HG03457 (cell line): ENCODE data around the gene CES1.
"Not testable (repeated sequence)": the region's sequence is repeated elsewhere in the genome, so short reads cannot be mapped to it uniquely, and the experiment has no call there.

Experiments used
- ATAC-seq: cut with Tn5 transposase; IDR thresholded peaks from one replicate; pipeline ENCODE4 v1.9.1; 2021; ENCODE audit warnings: moderate number of reproducible peaks; ENCODE audit not compliant: unreplicated experiment

Gene CES1

DNA sequence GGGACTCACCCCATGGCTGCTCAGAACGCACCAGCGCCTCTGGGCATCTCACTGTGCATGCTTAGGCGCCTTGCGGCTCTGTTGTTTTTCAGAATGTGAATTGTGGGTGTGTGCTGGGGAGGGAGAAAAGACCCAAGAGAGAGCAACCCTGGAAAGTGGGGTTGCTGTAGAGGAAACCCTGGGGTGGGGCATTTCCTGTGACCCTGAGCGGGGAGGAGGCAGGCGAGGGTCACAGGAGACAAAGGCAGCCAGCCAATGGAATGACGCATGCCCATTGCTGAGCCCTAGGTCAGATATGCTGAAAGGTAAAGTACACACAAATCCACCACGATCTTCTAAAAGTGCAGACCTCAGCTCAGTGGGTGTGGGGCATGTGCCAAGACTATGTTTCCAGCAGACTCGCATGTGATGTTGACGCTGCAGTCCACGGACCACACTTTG, 39.9 kb downstream of the CES1 start:
- ATAC-seq = not testable (repeated sequence)

DNA sequence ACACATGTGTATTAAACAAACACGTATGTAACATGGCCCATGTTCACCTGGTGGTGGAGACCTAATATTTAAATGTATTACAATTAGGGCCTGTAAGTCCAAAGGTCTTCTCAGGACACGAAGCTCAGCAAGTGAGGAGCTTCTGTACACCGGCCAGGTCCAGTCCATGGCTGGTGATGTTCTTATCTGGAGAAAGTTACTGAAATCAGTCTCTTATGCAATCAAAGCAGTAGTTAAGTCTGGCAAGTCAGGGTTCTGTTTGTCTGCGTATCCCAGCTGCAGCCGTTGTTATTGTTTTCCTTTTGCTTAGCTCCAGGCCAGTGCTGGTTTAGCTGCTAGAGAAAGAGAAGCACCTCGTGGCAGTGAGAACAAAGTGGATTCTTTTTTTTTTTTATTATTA, 41.4 kb downstream of the CES1 start:
- not testable (repeated sequence) for ATAC-seq

DNA sequence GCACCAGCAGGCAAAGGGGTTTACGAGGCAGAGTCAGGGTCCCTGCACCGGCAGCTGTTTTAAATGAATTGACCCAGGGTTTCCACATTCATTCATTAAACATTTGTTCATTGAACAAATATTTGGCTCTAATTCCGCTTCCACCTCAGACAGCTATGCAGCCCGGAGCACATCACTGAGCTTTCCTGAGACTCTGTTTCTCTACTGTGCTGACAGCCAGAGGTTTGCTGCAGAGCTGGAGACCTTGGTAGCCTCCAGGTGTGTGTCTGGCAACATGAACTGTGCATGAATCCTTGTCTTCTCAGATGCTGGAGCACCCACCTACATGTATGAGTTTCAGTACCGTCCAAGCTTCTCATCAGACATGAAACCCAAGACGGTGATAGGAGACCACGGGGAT, 42.7 kb downstream of the CES1 start:
- ATAC-seq = not testable (repeated sequence)

DNA sequence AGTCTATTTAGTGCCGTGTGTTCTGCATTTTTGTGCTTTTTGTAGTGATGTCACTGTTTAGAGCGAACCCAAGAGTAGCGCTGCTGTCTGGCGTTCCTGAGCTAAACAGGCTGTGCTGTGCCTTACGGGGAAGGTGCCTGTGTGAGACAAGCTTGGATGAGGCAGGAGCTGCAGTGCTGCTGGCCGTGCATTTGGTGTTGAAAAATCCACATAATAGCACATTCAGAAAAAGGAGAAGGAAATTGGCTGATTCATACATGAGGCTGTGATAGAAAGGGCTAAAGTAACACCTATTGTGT, 50.2 kb downstream of the CES1 start:
- not testable (repeated sequence) for ATAC-seq

DNA sequence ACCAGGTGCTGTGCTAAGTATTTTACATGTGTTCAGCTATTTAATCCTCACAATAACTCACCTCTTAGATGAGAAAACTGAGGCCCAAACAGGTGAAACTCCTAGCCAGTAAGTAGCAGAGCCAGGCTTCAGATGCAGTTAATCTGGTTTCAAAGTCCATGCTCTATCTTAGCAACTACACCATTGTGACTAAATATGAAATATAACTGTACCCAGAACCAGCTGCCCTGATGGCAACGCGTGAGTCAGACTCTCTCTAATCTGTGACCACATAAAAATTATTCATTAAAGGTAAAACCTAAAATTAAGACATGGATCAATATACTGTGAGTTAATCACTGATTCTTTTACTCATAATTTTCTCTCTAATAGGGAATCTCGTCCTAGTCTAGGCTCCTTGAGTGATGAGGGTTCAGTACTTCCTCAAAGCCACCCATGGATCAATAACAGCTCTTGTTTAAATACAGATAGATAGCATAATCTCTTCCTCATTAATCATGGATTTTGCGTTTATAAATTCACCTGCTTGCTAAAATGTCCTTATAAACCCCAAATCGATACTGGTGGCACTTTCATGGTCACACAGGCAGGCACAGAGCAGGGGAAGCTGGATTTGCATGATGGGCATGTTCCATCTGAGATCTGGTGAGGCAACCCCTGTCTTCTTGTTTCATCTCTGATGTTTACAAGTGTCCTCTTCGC, 50.7 kb downstream of the CES1 start:
- ATAC-seq = not testable (repeated sequence)

DNA sequence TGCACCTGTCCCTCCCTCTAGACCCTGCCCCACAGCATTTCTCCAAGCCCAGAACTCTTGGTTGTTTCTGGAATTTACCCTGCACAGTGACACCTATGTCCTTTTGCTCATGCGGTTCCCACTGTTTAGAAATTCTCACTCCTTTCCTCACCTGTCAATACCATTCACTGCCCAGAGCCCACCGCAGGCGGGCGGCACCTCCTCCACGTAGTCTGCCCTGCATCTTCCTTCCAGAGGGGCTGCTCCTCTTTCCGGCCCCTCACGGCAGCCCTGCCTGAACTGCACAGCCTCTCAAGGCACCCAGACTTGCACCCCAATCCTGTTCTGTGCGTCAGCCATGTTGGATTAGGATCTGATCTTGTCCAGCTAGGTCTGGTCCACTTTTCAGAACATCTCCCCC, 51.4 kb downstream of the CES1 start:
- ATAC-seq = not testable (repeated sequence)

DNA sequence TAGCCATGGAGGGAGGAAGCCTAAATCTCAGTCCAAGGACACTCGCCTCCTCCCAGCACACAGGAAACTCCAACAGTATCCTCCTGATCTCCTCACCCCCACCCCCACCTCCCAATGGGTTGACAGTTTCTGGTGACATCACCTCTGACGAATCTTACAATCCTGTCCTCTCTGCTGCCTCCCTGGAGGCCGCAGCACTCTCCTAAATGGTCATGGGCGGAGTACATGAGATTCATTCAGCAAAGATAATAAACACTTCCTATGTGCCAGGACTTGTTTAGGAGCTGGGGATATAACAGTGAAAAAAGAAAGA, 52.8 kb downstream of the CES1 start:
- not testable (repeated sequence) for ATAC-seq

DNA sequence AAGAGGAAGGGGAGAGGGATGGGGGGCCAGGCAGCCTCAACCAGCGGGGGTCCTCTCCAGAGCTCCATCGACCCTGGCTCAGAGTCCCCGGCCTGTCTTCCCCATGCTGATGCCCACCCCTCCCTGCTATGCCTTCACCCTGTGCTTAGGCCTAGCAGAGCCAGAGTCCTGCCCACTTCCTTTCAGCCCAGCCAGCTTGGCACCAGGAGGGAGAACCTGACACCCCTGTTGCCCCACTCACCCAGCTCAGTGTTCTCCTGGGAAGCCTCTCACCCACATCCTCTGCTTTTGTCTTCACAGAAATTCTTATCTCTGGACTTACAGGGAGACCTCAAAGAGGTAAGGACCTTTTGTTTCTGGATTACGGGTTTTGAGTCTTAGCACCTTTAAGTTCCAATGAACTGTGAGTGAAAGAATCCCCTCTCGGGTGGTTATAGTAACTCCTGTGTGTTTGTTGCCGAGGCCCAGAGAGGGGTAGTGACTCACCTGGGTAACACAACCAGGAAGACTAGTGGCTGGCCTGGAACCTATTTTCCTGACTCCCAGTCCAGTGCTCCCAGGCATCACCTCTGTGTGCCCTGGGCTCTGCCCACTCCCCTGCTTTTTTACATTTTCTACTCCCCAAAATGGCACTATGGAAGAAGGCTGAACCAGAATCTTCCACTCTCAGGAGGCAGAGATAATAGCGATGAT, 53.3 kb downstream of the CES1 start:
- ATAC-seq = no peak

DNA sequence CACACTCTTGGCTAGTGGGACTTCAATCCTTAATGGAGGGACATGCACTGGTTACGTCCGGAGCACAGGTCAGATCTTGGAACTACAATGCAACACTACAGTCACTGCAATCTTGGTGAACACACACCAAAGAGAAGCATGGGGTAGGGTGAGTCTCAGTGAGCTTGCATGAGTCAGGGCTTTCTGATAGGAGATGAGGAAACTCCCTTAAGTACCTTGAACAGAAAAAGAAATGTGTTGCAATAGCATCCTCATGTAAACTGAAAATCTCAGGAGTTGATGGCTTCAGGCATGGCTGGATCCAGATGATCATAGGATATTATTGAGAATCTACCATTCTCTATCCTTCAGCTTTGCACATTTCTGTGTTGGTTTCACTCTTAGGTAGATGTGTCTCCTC, 54.1 kb downstream of the CES1 start:
- no peak for ATAC-seq

DNA sequence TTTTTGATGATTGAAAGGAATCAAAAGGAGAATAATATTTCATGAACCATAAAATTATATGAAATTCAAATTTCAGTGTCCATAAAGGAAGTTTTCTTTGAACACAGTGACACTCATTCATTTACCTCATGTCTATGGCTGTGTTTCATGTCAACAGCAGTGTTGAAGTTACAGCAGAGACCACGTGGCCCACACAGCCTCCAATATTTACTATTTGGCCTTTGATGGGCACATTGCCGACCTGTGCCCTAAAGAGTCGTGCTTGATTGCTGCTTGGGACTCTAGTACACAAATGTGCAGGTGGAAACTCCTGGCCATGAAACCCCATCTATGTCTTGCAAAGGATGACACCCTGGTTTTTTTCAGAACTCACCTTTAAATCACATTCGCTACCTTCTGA, 57.0 kb downstream of the CES1 start:
- ATAC-seq = no peak

DNA sequence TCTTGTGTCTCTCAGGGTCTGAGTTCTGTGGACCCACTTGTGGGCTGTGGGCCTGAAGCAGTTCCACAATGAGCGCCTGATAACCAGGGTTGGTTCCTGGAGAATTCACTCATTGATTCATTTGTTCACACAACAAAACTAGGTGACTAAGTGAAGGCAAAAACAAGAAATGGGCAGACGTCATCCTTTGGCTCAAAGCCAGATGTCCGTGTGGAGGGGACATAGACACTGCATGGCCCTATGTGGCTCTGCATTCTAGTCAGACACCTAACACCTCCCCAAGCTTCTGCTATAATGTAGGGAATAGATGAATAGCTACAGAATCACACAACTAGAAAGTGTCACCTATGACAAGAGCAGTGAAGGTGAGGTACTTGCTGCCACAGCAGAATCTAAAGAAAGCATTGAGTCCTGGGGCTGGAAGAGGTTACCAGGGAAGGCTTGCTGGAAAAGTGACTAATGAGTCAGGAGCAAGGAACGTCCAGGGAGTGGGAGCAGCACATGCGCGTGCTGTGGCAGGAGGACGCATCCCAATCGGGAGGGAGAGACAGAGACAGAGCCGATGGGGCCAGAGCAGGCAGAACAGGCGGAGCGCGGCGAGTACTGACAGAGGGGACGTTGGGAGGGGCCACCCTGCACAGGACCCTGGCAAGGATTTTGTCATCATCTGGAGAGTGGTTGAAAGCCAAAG, 58.9 kb downstream of the CES1 start:
- no peak for ATAC-seq

DNA sequence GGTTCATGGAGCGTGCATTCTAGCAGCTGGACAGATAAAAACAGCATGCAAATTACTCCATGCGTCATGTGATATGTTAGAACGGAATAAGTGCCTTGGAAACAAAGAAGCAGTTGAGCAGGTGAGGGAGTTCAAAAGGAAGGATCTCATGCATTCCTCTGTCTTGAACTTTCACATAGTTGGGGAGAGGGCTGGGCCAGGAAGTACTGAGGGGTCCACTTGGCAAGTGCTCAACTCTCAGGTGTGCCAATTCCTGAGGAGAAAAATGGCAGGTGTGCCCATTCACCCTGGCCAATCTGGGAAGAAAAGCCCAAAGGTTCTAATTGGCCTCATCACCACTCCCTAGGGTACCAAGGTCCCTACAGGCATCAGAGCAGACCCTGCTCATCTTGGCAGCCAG, 67.7 kb downstream of the CES1 start:
- ATAC-seq = no peak

DNA sequence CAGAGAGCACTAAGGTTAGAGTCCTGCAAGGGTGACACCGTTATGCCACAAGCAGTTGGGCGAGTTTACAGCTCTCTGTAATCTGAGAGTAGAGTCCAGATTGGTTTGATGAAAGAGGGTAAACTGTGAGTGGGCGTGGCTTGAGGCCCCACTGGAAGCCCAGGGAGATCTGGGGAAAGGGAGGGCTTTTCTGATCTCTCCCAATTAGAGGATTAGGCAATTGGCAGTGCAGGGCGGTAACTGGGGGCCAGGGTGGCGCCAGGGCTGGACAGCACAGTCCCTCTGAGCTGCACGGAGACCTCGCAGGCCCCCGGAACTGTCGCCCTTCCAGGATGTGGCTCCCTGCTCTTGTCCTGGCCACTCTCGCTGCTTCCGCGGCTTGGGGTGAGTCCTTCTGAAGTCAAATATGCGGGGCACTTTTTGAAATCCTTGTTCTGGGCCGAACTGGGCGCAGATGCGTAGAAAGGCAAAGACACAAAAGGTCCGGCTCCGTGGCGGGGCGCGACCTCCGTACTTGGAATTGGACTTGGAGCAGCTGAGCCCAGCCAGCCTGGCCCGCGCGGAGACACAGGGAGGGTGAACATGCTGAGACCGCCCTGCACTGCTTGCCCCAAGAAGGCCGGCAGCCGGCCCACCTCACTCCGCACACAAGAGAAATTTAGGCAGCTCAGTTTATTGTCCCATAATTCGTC, 72.4 kb downstream of the CES1 start:
- no peak for ATAC-seq

DNA sequence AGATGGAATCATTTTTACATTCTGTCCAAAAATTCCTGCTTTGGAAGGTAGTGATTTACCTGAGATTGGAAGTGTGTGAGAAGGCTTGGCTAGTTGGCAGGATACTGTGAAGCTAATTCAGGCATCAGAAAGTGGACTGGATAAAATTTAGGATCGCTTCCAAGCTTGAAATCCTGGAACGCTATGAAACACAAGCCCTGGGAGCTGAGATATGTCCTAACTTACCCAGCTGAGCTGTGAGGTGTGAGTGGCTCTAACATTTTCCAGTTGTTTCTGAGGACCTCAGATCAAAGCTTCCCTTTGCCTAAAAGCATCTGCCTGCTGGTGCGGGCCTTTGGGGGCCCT, 73.0 kb downstream of the CES1 start:
- not testable (repeated sequence) for ATAC-seq

DNA sequence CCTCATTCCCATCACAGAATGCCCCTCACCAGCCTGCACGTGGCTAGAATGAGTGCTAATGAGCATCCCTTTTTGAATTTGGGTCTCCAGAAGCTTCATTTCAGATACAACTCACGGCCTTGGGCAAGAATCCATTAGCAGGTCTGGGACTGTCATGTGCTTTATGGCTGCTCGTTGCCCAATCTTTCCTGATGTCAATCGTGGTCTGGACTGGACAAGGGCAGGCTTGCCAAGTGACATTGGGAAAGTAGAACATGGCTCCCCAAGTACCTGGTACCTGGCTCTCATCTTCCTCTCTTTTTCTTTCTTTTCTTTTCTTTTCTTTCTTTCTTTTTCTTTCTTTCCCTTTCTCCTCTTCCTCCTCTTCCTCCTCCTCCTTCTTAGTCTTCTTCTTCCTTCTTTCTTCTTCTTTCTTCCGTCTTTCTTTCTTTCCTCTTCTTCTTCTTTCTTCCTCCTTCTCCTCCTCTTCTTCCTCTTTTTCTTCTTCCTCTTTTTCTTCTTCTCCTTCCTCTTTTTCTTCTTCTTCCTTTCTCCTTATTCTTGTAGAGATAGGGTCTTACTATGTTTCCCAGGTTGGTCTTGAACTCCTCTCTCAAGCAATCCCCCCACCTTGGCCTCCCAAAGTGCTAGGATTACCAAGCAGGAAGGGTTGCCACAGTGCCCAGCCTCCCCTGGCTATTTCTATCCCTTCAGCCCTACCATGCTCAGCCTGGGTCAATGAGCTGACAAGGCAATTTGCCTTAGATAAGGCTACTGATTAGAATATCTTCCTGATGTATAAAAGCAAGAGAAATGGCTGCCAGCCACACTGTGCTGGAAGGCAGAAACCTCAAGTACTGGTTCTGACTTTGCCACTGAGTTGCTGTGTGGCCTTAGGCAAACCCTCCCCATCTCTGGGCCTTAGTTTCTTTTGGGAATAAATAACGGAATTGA, 75.0 kb downstream of the CES1 start:
- ATAC-seq = not testable (repeated sequence)

DNA sequence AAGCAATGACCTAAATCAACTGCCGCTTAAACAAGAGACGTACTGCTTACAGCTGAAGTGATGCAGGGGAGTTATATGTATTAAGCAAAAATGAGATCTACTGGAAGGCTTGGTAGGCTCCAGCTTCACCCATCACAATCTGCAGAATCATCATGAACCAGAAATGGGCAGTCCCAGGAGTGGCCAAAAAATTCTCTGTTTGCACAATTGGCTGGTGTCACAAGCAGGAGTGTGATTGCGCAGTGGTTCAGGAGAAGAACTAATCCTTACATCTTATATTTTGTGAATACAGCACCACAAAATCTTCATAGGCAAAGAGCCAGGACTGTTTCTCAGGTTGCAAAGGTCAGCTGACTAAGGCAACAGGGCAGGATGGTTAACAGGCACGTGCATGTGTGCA, 75.9 kb downstream of the CES1 start:
- ATAC-seq = no peak

DNA sequence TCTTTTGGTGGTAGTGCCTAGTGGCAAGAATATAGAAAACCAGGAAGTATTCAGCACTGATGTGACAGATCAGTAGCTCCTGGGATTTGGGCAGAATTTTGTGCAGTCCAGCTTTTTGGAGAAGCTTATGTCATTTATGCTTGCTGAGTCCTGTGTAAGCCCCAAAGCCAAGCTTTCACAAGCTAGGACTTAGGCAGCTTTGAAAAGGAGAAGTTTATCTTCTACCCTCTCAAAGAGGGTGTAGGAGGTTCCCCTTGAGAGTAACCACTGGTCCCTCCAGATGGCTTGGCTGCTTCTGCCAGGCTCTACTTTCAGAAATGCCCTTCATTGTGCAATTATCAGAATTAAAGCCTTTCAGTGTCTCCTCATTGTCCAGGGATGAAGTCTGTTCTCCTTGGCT, 78.8 kb downstream of the CES1 start:
- no peak for ATAC-seq

DNA sequence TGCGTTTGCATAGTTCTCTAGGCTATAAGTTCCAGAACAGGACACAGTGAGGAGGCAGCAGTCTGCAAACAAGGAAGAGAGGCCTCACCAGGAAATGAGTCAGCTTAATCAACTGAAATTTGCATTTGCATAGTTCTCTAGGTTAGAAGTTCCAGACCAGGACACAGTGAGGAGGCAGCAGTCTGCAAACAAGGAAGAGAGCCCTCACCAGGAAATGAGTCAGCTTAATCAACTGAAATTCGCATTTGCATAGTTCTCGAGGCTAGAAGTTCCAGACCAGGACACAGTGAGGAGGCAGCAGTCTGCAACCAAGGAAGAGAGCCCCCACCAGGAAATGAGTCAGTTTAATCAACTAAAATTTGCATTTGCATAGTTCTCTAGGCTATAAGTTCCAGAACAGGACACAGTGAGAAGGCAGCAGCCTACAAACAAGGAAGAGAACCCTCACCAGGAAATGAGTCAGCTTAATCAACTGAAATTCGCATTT, 79.7 kb downstream of the CES1 start:
- not testable (repeated sequence) for ATAC-seq
